Right renal cortex interstitium (tissue), 3 donors: ENCODE measurements around the gene TXK. TPM values are rescaled to one million over a fixed set of nuclear protein-coding genes. Genes with fewer than 3 reads are reported as not detected.

ENCODE experiments used
- DNase-seq, 3 donors: peaks; one replicate each; pipeline ENCODE4 v3.0.0-alpha.2; 2013; ENCODE audit warnings: low read depth in 3 of 3, low spot score in 2 of 3
- polyA plus RNA-seq, 3 donors: library from polyadenylated mRNA; unstranded; fragments of 120-200 nt; gene quantifications; one replicate each; pipeline ENCODE4 v1.2.1, GENCODE V29; 2013; ENCODE audit not compliant: insufficient read length in 3 of 3

Gene TXK
- polyA plus RNA-seq, 3 donors: 1.0 to 2.0 (median 1.8) TPM

GRCh38 chr4:48138511-48138910 lies 4.5 kb upstream of the TXK start:
- no peak for DNase-seq

DNA sequence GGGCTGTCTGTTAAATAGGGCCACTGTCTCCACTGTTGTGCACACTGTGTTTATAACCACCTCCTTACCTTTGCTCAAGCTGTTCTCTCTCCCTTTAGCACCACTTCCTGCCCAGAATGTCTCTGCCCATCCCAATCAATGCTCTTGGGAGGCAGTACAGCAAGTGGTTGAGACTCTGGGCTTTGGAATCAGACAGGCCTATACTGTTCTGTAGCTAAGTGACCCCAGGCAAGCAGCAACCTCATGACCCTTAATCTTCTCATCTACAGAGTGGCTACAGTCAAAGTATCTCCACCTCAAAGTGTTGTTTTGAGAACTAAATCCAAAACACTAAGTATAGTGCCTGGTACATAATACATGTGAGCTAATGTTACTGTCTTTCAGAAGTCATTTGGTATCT lies 3.8 kb upstream of the TXK start:
- DNase-seq: no peak

DNA sequence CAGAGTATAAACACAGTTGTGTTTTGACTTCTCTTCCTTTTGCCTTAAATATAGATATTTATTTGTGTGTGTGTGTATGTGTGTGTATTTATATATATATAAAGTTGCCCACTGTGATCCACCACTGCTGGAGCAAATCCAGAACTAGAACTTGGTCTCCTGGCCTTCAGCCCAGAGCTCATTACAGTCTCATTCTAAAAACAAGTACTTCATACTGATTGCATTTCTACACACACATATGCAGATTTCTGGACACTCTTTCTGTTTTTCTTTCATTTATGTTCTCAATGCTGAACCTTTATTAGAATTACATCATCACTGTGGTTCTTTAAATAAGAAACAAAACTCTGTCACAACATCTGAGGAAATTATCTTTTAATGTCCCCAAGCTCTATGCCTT lies 381 bp downstream of the TXK start:
- DNase-seq: no peak

DNA sequence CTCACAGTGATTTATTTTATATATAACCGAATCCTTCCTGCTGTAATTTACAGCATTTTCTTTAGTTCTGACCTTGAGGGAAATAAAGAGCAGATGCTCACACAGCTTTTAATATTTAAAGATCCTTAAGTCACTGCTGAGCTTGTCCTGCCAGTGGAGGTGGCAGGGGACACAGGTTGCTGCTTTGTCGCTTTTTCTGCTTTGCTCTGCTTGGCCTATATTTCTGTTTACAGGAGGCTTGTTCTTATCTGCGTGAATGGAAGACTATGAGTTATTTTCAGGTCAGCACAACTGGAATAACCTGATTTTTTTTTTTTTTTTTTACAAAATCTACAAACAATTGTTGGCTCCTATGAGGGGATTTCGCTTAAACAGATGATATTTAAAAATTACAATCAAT lies 2.3 kb downstream of the TXK start:
- DNase-seq: no peak

- no peak for DNase-seq
Observed at GRCh38 chr4:48130100-48130499, 4.0 kb downstream of the TXK start.

DNA sequence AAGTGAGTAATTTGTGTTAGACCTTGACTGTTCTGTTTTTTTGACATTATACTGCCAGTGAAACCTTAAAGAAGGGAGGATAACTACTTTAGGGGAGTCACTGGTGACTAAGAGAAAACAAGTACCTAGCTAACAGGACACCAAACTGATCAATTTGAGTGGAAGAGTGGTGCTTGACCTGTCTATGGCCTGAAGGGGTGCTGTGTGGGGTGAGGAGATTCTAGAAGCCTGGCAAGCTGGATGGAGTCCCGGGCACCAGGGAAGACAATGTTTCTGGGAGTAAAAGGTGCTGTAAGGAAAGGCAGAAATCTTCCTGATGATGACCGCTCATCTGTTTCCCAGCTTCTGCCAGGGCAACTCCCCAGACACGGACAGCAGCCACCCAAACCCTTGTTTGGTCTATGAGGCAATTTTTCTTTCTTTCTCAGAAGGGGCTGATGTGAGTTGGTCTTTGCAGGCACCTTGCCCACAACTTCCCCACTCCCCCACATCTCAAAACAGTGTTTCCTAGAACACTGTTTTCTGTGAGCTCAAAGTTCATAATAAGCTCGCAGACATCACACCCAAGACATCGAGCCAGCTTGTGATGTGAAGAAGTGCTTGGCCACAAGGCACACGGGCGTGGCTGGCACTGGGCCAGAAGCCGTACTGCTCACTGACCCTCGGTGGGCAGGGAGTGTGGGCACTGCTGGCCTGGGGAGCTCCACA lies 4.6 kb downstream of the TXK start:
- DNase-seq: no peak

- no peak for DNase-seq
Observed at GRCh38 chr4:48127682-48128404, 6.2 kb downstream of the TXK start.

DNA sequence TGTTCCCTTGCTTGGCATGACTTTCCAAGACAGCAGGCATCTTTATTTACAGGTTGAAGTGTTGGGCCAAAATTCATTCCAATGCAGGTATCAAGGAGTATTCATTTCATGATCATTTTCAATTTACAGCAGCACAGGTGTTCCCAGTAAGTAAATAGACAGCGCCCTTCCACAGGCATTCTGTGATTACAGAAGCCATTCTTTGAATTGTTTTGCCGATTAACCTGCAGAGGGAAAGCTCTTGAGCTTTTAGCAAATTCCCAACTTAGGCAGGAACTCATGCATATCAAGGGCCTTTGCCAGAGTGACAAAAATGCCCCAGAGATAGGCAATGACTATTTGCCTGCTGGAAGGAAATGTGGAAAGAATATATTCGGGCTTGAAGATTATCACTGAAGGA lies 6.8 kb downstream of the TXK start:
- DNase-seq: no peak

- no peak for DNase-seq
Observed at GRCh38 chr4:48126621-48127020, 7.4 kb downstream of the TXK start.

DNA sequence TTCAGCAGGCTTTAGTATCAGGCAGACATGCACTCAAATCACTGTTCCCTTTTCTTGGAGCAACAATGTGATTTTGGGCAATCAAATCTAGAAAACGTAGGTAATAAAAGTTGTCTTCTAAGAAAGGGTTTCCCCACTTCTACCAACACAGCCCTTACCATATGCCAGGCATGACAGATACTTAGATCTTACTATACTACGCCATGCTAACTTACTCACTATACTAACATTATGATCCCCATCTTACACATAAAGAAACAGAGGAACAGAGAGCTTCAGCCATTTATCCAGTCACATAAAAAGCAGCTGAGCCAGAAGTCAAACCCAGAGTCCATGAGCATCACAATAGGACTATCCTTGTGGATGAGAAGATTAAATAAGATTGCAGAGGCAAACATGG lies 9.2 kb downstream of the TXK start:
- no peak for DNase-seq

DNA sequence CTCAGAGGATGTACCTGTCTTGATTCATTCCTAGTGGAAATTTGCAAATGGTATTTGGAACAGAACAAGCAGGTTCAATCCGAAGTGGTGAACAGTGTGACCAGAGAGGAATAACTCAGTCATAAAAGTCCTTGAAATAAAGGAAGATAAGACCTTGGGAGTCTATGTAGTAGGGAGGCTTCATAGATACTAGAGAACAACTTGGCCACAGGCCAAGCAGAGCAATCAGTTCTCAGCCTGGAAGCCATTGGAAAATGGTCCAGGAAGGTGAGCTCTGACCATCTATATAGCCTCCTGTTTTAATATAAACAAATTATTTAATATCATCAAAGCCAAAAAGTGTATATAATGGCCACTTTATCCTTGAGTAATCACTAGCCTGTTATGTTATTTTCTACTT lies 11.3 kb downstream of the TXK start:
- no peak for DNase-seq

- no peak for DNase-seq
Observed at GRCh38 chr4:48121180-48121579, 12.9 kb downstream of the TXK start.

GRCh38 chr4:48120132-48120531 lies 13.9 kb downstream of the TXK start:
- no peak for DNase-seq

DNA sequence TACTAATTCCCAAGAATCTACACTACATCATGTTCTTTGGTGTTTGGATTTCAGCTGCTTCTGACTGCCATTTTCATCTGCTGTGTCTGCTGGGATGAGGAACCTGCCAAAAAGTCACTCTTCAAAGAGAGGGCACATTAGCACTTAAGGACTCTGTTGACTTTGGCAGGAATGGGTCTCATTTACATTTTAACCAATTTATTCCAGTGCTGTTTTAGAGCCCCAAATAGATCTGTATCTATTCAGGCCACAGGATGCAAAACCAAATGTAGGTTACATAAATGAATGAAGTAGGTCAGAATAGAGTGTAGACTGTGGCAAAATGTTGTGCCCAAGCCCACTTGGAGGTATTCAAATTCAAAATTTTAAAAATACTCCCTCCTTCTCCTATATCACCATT lies 14.4 kb downstream of the TXK start:
- no peak for DNase-seq

GRCh38 chr4:48118081-48118480 lies 16.0 kb downstream of the TXK start:
- no peak for DNase-seq

GRCh38 chr4:48116582-48116981 lies 17.5 kb downstream of the TXK start:
- DNase-seq: no peak

GRCh38 chr4:48114412-48114811 lies 19.6 kb downstream of the TXK start:
- DNase-seq: no peak

GRCh38 chr4:48112017-48112667 lies 21.9 kb downstream of the TXK start:
- no peak for DNase-seq

DNA sequence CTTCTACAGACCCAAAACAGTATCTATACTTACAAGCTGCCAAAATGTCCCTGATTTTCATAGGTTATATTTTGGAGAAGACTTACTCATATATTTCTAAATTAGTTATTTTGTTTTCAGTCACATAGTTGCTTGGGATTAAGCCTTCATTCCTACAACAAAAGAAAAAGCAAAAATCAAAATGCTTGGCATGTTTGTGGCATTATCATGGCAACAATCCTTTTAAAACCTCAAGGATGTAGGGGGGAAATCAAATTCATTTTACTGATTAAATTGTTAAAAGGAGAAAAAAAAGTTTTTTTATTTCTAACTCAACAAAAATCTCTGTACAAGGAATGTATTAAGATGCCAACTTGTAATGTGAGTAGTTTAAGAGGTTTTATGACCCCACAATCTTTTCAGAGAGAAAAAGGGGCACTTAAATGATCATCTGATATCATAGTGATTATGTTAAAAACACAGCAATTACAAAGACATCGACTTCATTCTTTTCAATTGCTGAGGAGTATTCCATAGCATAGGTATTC lies 23.5 kb downstream of the TXK start:
- no peak for DNase-seq

DNA sequence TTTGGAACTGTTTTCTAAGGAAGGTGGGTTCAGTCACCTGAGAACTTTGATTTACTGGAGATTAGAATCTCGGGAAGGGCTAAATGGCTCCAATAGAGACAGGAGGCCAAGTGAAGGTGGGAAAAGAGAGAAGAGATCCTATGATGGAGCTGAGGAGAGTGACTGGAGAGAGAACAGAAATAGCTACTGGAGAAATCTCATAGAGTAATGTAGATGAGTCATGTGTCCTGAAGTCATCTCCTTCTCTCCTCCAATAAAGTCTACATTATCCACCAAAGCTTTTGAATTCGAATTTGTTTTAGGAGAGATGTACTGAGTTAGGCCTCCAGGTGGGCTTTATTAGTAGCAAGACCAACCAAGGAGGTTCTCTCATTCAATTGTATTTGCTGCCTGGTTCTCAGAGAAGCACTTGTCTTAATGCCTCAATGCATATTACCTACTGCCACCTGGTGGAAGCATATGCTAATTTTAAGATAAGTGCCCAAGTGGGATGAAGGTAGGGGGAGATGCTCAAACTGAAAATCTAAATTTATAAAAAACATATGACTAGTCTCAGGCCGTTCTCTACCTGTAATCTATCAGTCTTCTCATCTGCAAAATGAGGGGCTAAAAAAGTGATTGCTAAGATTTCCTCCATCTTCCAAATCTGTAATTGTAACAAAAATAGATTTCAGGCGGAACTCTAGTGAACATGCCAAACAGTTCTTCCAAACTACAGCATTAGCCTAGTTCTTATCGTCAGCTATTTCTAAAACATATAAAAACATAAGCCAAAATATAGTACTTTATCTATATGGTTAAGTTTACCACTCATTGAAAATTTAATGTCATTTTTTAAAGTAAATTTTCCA lies 24.4 kb downstream of the TXK start:
- no peak for DNase-seq
